Psoas muscle (tissue), 8 donors: ENCODE results near the gene AKIRIN2. TPM values are rescaled to one million over a fixed set of nuclear protein-coding genes. Genes with fewer than 3 reads are reported as not detected.

Source experiments
- ATAC-seq, 4 donors: fragments of 200-7000 bp; cut with Tn5 transposase; one replicate each; pipeline ENCODE4 v1.9.1; 2020; ENCODE audit warnings: moderate library complexity in 3 of 4, mild to moderate bottlenecking in 2 of 4
- DNase-seq, 2 donors: peaks; one replicate each; pipeline ENCODE4 v3.0.0-alpha.2; 2020
- H3K27ac ChIP-seq: fragments of 200-600 bp; one replicate; pipeline ENCODE4 v1.8.0; 2022
- H3K27me3 ChIP-seq, 3 donors: fragments of 200-600 bp in 1 of 3; one replicate each; pipeline versions ENCODE4 v1.6.1 to v1.8.0; 2013 to 2022; ENCODE audit warnings: low read length in 2 of 3, mild to moderate bottlenecking in 2 of 3, moderate library complexity in 1 of 3; ENCODE audit not compliant: insufficient read depth in 3 of 3
- H3K36me3 ChIP-seq, 2 donors: fragments of 200-600 bp in 1 of 2; one replicate each; pipeline versions ENCODE4 v1.6.1 to v1.8.0; 2013 to 2022; ENCODE audit warnings: low read depth in 1 of 2, mild to moderate bottlenecking in 1 of 2, moderate library complexity in 1 of 2; ENCODE audit not compliant: insufficient read depth in 1 of 2
- H3K4me1 ChIP-seq: fragments of 200-600 bp; one replicate; pipeline ENCODE4 v1.8.0; 2022
- H3K4me3 ChIP-seq: fragments of 200-600 bp; one replicate; pipeline ENCODE4 v1.8.0; 2022; ENCODE audit warnings: mild to moderate bottlenecking
- H3K9me3 ChIP-seq: fragments of 200-600 bp; one replicate; pipeline ENCODE4 v1.8.0; 2022
- WGBS, 3 donors: extraction: QIAGEN DNeasy Blood & Tissue Kit; methylation state at CpG; one replicate each; pipeline versions ENCODE4 v1.1.6 to v1.1.7; 2013; 5-methylcytosine and 5-hydroxymethylcytosine counted together
- intact Hi-C, 2 donors: fragments of 100-400 bp; cut with DNase I; formaldehyde crosslinking; loops; one replicate each; pipeline versions ENCODE4 v1.11.0 to v1.14.2; 2022
- polyA plus RNA-seq, 3 donors: library from polyadenylated mRNA; stranded (reverse); fragments of 200-250 nt; gene quantifications; one replicate each; pipeline ENCODE4 v1.2.3, GENCODE V29; 2013
- total RNA-seq, 4 donors: library from RNA; stranded (reverse); fragmentation: NEBNext Ultra II Directional in 2 of 4; extraction: Animal tissue kit (Norgen Biotek cat#: 25700) in 2 of 4; gene quantifications; one replicate each; pipeline versions ENCODE4 v1.2.1 to v1.2.4, GENCODE V29; 2021 to 2023
- TF ChIP-seq, protein P1 (sequence below): fragments of 200-600 bp; IDR thresholded peaks from one replicate; pipeline ENCODE4 v1.8.0; 2022; ENCODE audit warnings: antibody characterized with exemption
- donor health status: healthy with polysubstance abuse.
- donor health status: DM: no; HTN: no; CAD: no; lungs with moderate emphysema.
- donor health status: Bipolar disorder and iron deficiency.
- donor health status: healthy.
- donor health status: DM: yes; HTN: yes; CAD: no.
- donor health status: DM: no; HTN: no; CAD: no.
- donor health status: DM: no; HTN: no; CAD: no.
- donor health status: DM: yes; HTN: yes; CAD: no.

AKIRIN2 gene
- total and polyA plus RNA-seq, 7 donors = 65.0 to 188 (median 127) TPM

DNA sequence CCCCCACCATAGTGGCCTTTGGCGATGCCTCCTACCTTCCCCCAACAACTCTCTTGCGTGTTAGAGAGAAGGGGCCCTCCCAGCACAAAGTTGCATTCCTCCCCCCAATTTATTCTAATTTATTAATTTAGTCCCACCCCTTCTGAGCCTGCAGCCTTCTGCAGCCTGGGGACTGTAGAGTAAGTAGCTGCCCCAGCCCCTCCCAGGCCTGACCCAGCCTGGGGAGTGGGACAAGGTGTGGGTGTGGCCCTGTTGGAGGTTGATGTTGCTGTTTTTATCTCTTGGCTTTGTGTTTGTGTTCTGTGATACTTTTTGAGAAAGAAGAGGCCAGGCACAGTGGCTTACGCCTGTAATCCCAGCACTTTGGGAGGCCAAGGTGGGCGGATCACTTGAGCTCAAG is 62.7 kb downstream of the AKIRIN2 start:
- DNase-seq (no peak), ATAC-seq (no peak)
- Histone ChIP-seq H3K36me3 (peaks cover 0 to 58% of the 10 kb centered on the region in 2 donors), H3K27ac (no peak overlapping the region), H3K4me3 (no peak overlapping the region), H3K9me3 (no peaks in the 10 kb centered on the region), H3K27me3 (no peaks in the 10 kb centered on the region), H3K4me1 (no peaks in the 10 kb centered on the region)
- TF ChIP-seq, protein P1, sequence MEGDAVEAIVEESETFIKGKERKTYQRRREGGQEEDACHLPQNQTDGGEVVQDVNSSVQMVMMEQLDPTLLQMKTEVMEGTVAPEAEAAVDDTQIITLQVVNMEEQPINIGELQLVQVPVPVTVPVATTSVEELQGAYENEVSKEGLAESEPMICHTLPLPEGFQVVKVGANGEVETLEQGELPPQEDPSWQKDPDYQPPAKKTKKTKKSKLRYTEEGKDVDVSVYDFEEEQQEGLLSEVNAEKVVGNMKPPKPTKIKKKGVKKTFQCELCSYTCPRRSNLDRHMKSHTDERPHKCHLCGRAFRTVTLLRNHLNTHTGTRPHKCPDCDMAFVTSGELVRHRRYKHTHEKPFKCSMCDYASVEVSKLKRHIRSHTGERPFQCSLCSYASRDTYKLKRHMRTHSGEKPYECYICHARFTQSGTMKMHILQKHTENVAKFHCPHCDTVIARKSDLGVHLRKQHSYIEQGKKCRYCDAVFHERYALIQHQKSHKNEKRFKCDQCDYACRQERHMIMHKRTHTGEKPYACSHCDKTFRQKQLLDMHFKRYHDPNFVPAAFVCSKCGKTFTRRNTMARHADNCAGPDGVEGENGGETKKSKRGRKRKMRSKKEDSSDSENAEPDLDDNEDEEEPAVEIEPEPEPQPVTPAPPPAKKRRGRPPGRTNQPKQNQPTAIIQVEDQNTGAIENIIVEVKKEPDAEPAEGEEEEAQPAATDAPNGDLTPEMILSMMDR = no peak
- intact Hi-C loops = no loop called here
- 96 to 99% (median 97%) methylated on average over 4 of the region's 4 CpGs for WGBS, 3 donors

- Histone ChIP-seq H3K27ac (no peak overlapping the region), H3K4me3 (no peak overlapping the region), H3K4me1 (no peaks in the 10 kb centered on the region), H3K9me3 (no peaks in the 10 kb centered on the region), H3K36me3 (peaks cover 3 to 73% of the 10 kb centered on the region in 2 donors), H3K27me3 (no peaks in the 10 kb centered on the region)
- TF ChIP-seq, protein P1 = no peak
- ATAC-seq (no peak), DNase-seq (no peak)
- intact Hi-C loops = no loop called here
- WGBS, 3 donors = 96 to 100% (median 98%) methylated on average over 1 of the region's 1 CpG
Observed at GRCh38 chr6:87637106-87637505, 64.9 kb downstream of the AKIRIN2 start.

DNA sequence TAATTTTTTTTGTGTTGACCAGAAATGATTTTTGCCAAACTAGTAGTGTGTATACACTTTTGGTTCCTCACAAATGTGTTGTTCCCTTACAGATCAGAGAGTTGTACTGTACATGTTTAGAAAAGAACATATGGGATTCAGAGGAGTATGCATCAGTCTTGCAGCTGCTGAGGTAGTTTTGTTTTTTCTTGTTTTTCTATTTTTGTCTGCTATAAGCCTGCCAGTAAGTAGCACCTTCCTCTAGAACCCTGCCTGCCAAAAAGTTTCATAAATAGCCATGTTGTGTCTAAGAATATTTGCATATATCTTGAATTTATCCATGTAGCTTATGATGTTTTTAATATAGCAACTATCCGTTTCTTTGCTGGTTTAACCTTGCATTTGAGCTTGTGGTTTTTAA is 65.7 kb downstream of the AKIRIN2 start:
- Histone ChIP-seq H3K4me3 (no peak overlapping the region), H3K27ac (no peak overlapping the region), H3K27me3 (no peaks in the 10 kb centered on the region), H3K4me1 (no peaks in the 10 kb centered on the region), H3K36me3 (peaks cover 3 to 74% of the 10 kb centered on the region in 2 donors), H3K9me3 (no peaks in the 10 kb centered on the region)
- whole genome bisulfite sequencing, 3 donors = 67 to 80% (median 76%) methylated on average over 1 of the region's 1 CpG
- TF ChIP-seq, protein P1 = no peak
- no peak for DNase-seq
- ATAC-seq = no peak
- intact Hi-C loops = no loop called here

- intact Hi-C loops = no loop called here
- no peak for ATAC-seq
- WGBS, 3 donors = 96 to 98% (median 97%) methylated on average over 3 of the region's 3 CpGs
- Histone ChIP-seq H3K4me1 (no peaks in the 10 kb centered on the region), H3K4me3 (no peak overlapping the region), H3K9me3 (no peaks in the 10 kb centered on the region), H3K36me3 (peaks cover 3 to 58% of the 10 kb centered on the region in 2 donors), H3K27ac (no peak overlapping the region), H3K27me3 (no peaks in the 10 kb centered on the region)
- no peak for DNase-seq
- TF ChIP-seq, protein P1 = no peak
Observed at GRCh38 chr6:87633851-87634250, 68.2 kb downstream of the AKIRIN2 start.

DNA sequence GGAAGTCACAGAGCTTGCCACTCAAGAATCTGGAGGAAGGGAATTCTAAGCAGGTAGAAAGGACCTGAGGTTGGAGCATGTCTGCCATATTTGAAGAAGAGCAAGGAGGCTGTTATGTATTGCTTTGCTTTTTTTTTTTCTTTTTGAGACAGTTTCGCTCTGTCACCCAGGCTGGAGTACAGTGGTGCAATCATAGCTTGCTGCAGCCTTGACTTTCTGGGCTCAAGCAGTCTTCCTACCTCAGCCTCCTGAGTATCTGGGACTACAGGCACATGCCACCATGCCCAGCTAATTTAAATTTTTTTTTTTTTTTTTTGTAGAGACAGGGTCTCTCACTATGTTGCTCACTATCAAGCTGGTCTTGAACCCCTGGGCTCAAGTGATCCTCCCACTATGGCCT is 71.3 kb downstream of the AKIRIN2 start:
- peaks cover 3 to 30% of the 10 kb centered on the region in 2 donors for H3K36me3 ChIP-seq
- no peaks in the 10 kb centered on the region for H3K4me1 ChIP-seq
- H3K27me3 ChIP-seq = no peaks in the 10 kb centered on the region
- H3K27ac ChIP-seq = no peak overlapping the region
- TF ChIP-seq, protein P1 = no peak
- H3K9me3 ChIP-seq = no peaks in the 10 kb centered on the region
- no peak for ATAC-seq
- intact Hi-C loops = no loop called here
- WGBS, 3 donors = 92 to 100% (median 100%) methylated on average over 1 of the region's 1 CpG
- no peak for DNase-seq
- no peak overlapping the region for H3K4me3 ChIP-seq
